ENCODE results near the gene C4orf51. TPM values are rescaled to one million over a fixed set of nuclear protein-coding genes. Genes with fewer than 3 reads are reported as not detected.

C4orf51 gene
- total and polyA plus RNA-seq, 2 of the 4 experiments (the other 2 are of a cell fraction) = not detected

GRCh38 chr4:145719752-145720624 lies 40.0 kb downstream of the C4orf51 start:
- Histone ChIP-seq H2AK9ac (replicated peaks; ENCODE audit: low read depth, low read length, poor library complexity) (no peak overlapping the region), H3K14ac (replicated peaks; ENCODE audit: low read depth, low read length) (no peak overlapping the region), H3K9me3 (ENCODE audit: control insufficient read depth, insufficient read depth, low read length) (no peaks in the 10 kb centered on the region), H2BK20ac (ENCODE audit: low read depth, low read length) (no peak overlapping the region), H3K56ac (ENCODE audit: extremely low read depth, insufficient read depth, low read length) (no peak overlapping the region), H3K4me3 (ENCODE audit: insufficient read depth, low read depth, low read length) (no peak overlapping the region), H4K5ac (ENCODE audit: low read depth, low read length) (no peak overlapping the region), H2BK120ac (ENCODE audit: low read depth, low read length) (no peak overlapping the region), H3K9me1 (ENCODE audit: insufficient read depth, low read length) (no peaks in the 10 kb centered on the region), H4K20me1 (ENCODE audit: insufficient read depth, low read length) (no peaks in the 10 kb centered on the region), H2BK5ac (ENCODE audit: low read depth, low read length, poor library complexity, severe bottlenecking) (no peak overlapping the region), H2BK15ac (ENCODE audit: low read depth, low read length) (no peak overlapping the region), H2AFZ (replicated peaks; ENCODE audit: low read length, poor library complexity) (no peak overlapping the region), H2AK5ac (ENCODE audit: low read depth, low read length) (no peak overlapping the region), H3K18ac (ENCODE audit: low read depth, low read length) (no peak overlapping the region), H4K8ac (ENCODE audit: low read depth in 2 of 2, low read length in 2 of 2) (no peak overlapping the region), H4K91ac (ENCODE audit: insufficient read depth, low read depth, low read length) (no peak overlapping the region), H3K23ac (ENCODE audit: low read depth, low read length) (no peak overlapping the region), H3K4ac (ENCODE audit: low read depth, low read length) (no peak overlapping the region), H3K27ac (ENCODE audit: insufficient read depth, low read length) (no peak overlapping the region), H3K27me3 (ENCODE audit: control insufficient read depth, insufficient read depth, low read length) (no peaks in the 10 kb centered on the region), H3K9ac (ENCODE audit: low read depth, low read length) (no peak overlapping the region), H3K4me1 (ENCODE audit: control insufficient read depth, insufficient read depth, low read length) (0 out of 2 replicates have a peak, but pooled peaks cover 2% of the 10 kb centered on the region), H3K36me3 (ENCODE audit: control insufficient read depth, insufficient read depth, low read length) (no peaks in the 10 kb centered on the region), H3K4me2 (ENCODE audit: low read depth, low read length) (no peak overlapping the region), H3K79me1 (ENCODE audit: low read depth in 1 of 2, low read length in 2 of 2) (no peaks in the 10 kb centered on the region)
- ChIA-PET POLR2A (ENCODE audit: unreplicated experiment) (no interaction called here), CTCF (no interaction called here)
- in situ Hi-C loops (cut with MboI; ENCODE audit: low sequenced_read_pairs) (no loop called here), intact Hi-C loops (cut with micrococcal nuclease) (no loop called here), dilution Hi-C loops (cut with HindIII; ENCODE audit: low sequenced_read_pairs, unreplicated experiment) (no loop called here)
- WGBS, 2 experiments (ENCODE audit: extremely low coverage in 2 of 2, insufficient read length in 1 of 2) = 88% methylated on average over 2 of the region's 10 CpGs; no CpG with 5 or more reads in 1 of the 2 experiments
- DNase-seq = no peak
- ATAC-seq (ENCODE audit: low read depth) = no peak
- BruUV-seq (replicated peaks) = no TSS peak
- TF ChIP-seq SMC3 (IDR thresholded peaks at IDR 0.05; ENCODE audit: low read depth, low read length) (no peak), MAFK (IDR thresholded peaks at IDR 0.05; ENCODE audit: low read depth, low read length) (no peak), CTCF (conservative IDR thresholded peaks at IDR 0.05; ENCODE audit: low read depth, low read length) (no peak), MXI1 (IDR thresholded peaks at IDR 0.05; ENCODE audit: borderline replicate concordance, low read depth, low read length) (no peak), ELK1 (IDR thresholded peaks at IDR 0.05; ENCODE audit: borderline replicate concordance, low read depth, low read length) (no peak), RAD21 (IDR thresholded peaks at IDR 0.05; ENCODE audit: low read length) (no peak), RCOR1 (IDR thresholded peaks at IDR 0.05; ENCODE audit: insufficient replicate concordance, low read length) (no peak), CHD1 (IDR thresholded peaks at IDR 0.05; ENCODE audit: low read depth, low read length) (no peak), RFX5 (IDR thresholded peaks at IDR 0.05; ENCODE audit: low read depth, low read length) (no peak), CEBPB (IDR thresholded peaks at IDR 0.05; ENCODE audit: low read depth, low read length) (no peak), POLR2A (IDR thresholded peaks at IDR 0.05; ENCODE audit: low read depth, low read length) (no peak), MAZ (IDR thresholded peaks at IDR 0.05; ENCODE audit: borderline replicate concordance, low read depth, low read length) (no peak), BHLHE40 (IDR thresholded peaks at IDR 0.05; ENCODE audit: low read depth, low read length) (no peak), NFE2L2 (IDR thresholded peaks at IDR 0.05; ENCODE audit: low read depth, low read length) (no peak)
- TF ChIP-seq, protein P1, sequence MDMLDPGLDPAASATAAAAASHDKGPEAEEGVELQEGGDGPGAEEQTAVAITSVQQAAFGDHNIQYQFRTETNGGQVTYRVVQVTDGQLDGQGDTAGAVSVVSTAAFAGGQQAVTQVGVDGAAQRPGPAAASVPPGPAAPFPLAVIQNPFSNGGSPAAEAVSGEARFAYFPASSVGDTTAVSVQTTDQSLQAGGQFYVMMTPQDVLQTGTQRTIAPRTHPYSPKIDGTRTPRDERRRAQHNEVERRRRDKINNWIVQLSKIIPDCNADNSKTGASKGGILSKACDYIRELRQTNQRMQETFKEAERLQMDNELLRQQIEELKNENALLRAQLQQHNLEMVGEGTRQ (IDR thresholded peaks at IDR 0.05; ENCODE audit: low read depth, low read length) = no peak
